Adipose tissue (tissue), 3 donors: ENCODE measurements around the gene PI4K2A. TPM values are rescaled to one million over a fixed set of nuclear protein-coding genes. Genes with fewer than 3 reads are reported as not detected.
"Not testable (repeated sequence)": the region's sequence is repeated elsewhere in the genome, so short reads cannot be mapped to it uniquely, and the experiment has no call there.

Source experiments
- H3K27ac ChIP-seq: one replicate; pipeline ENCODE4 v1.5.1; 2013; ENCODE audit warnings: low read depth, low read length
- WGBS, 3 donors: extraction: QIAGEN DNeasy Blood & Tissue Kit; methylation state at CpG; one replicate each; pipeline ENCODE4 v1.1.7; 2013; 5-methylcytosine and 5-hydroxymethylcytosine counted together
- polyA plus RNA-seq, 3 donors: library from polyadenylated mRNA; stranded (reverse); fragments of 200-250 nt; gene quantifications; one replicate each; pipeline ENCODE4 v1.2.3, GENCODE V29; 2013
- donor health status: healthy with polysubstance abuse.
- donor health status: Bipolar disorder and iron deficiency.
- donor health status: healthy.

Gene PI4K2A
- polyA plus RNA-seq, 3 donors, result 2.7 to 9.7 (median 8.6) TPM

DNA sequence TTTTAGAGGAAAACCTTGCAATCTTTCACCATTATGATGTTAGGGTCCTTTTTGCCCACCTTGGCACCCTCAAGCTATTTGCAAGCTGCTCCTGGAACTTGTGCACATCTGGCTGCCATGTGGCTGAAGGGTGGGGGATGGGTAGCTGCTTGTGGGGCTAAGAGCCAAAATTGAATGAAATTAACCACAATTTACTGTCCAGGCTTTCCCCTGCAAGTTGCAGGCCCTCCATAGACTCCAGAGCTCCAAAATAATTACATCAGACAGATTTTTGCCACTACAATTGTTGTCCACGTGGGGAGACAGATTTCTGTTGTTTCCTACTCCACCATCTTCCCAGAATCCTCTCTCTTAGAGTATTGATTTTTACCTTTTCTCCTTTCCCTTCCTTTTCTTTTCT, 19.1 kb downstream of the PI4K2A start:
- no peak overlapping the region for H3K27ac ChIP-seq
- 30 to 100% (median 40%) methylated on average over 1 of the region's 1 CpG for WGBS, 3 donors

DNA sequence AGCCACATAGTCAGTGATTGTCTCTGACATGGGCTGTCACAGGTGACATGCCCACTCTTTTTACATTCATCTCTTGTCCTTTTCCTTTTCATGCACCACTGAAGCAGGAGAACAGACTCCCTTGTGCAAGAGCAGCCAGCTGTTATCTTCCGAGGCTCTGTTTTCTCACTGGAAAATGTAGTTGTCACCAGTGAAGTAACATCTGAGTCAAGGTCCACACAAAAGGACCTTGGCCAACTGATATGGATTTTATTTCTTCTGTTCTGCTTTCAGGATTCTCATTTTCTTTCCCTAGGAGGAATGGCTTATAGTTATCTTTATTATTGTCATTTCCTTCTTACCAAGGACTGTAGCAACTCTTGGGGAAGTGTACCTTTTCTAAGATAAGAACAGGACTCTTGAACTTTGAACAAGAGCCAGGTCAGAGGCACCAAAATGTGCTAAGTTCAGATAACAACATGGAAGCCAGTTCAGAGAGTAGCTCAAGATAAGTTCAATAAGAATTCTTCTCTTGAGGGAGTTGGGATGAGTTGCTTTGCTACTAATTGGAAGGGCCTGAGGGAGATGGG, 23.9 kb downstream of the PI4K2A start:
- WGBS, 3 donors, result 48 to 88% (median 86%) methylated on average over 1 of the region's 1 CpG
- no peak overlapping the region for H3K27ac ChIP-seq

DNA sequence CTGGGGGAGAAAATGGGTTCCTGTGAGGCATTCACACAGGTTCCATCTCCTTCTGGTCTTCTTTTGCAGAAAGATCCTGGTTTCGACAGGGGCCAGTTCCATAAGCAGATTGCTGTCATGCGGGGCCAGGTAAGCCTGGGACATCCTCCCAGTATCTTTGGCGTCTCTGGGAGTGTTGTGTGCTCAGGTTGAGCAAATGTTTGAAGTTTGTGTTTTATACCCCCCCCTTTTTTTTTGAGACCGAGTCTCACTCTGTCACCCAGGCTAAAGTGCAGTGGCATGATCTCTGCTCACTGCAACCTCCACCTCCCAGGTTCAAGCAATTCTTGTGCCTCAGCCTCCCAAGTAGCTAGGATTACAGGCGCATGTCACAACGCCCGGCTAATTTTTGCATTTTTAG, 26.5 kb downstream of the PI4K2A start:
- no peak overlapping the region for H3K27ac ChIP-seq
- 90 to 96% (median 92%) methylated on average over 7 of the region's 7 CpGs for WGBS, 3 donors

DNA sequence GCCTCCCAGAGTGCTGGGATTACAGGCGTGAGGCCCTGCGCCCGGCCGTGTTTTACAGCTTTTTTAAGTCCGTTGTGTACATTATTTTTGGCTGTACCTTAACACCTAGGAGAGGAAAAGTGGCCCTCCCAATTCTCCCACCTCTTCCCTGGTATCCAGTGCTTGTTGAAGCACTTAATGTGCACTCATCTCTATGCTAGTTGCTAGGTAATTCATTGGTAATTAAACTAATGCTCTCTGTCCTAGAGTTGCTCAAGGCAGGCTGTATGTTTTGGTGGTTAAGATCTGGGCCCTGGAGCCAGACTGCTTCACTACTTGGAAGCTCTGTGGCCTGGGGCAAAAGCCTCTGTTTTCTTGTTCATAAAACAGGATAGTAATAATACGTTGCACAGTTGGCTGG, 27.0 kb downstream of the PI4K2A start:
- no peak overlapping the region for H3K27ac ChIP-seq
- WGBS, 3 donors, result 83 to 92% (median 87%) methylated on average over 6 of the region's 6 CpGs

DNA sequence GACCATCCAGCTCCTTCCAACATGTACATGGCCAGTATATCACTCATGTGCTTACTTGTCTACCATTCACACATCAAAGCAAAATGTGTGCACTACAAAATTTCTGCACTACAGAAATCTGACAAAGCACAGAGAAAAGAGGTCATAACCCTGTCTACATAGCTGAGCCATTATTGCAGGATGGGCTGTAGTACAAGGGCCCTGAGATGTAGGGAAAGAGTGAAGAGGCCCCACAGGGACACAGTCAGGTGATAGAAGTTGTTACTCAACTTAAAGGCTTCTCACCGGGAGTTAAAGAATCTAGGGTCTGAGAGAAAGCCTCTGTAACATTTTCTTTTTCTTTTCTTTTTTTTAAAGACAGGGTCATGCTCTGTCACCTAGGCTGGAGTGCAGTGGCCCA, 29.1 kb downstream of the PI4K2A start:
- WGBS, 3 donors, result 40 to 85% (median 43%) methylated on average over 1 of the region's 1 CpG
- no peak overlapping the region for H3K27ac ChIP-seq

DNA sequence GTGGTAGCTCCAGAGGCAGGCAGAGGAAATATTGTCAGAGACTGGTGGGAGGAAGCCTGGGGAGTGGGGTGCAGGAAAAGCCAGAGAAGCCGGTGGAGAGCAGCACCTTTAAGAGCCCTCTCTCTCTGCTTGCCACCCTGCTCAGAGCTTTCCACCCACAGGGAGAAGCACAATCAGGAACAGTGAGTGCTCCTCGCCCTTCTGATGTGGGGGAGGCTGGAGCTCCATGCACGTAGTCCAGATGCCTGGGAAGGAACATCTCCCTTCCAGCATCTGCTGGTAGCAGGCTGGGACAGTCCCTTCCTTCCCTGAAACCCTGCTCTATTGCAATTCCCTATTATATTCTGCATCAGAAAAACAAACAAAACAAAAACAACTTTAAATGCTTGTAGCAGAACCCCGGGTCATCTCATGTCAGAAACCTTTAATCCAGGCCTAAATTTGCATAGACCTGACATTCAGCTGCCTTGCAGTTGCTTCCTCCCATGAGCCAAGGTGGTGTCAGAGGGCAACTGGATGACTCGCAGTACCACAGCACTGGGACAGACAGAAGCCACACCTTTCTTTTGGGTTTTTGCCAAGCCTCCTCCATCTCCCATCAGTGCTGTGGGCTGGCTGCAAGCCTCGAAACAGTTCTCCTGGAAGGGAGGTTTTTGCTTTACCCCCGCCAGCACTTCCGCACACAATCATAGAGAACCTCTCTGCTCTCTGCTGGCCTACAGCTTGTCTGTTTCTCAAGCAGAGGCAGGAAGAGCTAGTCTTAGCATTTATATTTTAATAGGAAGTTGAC, 33.5 kb downstream of the PI4K2A start:
- WGBS, 3 donors, result 62 to 71% (median 62%) methylated on average over 8 of the region's 8 CpGs
- no peak overlapping the region for H3K27ac ChIP-seq

DNA sequence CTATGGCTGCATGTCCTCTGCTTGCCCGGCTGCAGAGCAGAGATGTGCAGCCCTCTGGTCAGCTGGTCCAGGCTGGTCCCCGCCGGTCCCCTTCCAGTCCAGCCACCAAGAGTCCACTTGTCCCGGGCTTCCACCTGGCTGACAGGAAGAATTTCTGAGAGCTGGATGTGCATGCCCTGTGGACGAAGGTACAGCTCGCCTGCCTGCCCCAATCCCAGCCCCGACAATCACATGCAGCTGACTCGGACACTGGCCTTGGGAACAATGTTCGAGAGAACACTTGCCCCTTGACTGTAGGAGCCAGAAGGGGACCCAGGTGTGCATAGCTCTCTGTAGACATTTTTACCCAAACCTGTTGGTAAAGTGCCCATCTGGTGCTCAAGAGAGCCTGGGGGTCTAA, 34.8 kb downstream of the PI4K2A start:
- 86 to 88% (median 86%) methylated on average over 9 of the region's 9 CpGs for WGBS, 3 donors
- no peak overlapping the region for H3K27ac ChIP-seq

DNA sequence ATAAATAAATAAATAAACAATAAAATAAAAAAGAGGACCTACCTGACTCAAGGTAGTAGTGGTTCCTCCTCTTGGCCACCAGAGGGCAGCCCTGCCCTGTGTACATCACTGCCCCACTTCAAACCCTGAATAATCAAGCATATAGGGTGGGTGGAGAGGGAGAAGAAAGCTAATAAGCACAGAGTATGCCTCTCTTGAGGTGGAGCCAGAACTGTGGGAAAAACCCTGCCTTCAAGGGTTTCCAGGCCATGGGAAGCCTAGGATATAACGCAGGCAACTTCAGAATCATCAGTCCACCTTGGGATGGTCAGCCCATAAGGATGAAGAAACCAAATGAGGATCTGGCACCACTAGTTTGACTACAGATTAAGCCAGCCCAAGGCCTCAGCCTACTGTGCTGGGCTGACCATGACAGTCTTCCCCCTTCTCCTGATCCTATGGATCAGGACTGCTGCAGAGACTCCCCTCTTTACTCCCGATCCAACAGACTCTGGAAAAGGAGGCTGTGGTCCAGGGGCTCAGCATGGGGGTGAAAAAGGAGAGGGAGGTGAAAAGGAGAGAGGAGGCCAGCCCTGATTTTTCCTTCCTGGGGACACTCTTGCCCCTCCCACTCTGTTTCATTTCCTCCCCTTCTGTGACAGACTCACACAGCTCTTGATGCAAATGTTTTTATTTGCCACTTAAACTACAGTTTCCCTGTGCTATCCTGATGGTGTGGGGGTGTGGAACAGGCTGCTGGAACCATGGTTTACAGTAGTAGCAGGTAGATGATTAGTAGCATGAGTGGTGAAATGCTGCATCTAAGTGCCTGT, 36.5 kb downstream of the PI4K2A start:
- H3K27ac ChIP-seq, result no peak overlapping the region
- WGBS, 3 donors, result 94 to 97% (median 95%) methylated on average over 2 of the region's 2 CpGs

DNA sequence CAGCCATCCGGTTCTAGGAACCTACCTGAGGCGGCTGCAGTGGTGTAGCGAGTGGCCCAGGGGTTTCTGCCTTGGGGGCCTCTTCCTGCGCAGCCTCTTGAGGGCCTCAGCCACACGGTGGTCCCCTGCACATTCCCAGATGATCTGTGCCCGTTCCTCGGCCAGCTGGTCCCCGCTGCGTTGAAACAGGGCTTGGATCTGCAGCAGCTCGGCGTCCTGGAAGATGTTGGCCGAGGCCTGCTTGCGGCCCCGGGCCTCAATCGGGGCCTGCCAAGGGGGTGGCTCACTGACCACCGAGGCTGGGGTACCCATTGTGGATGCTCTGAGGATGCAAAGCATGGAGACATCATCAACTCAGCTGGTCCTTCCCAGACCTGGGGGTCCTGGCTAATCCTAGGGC, 39.1 kb downstream of the PI4K2A start:
- H3K27ac ChIP-seq, result no peak overlapping the region
- 91 to 95% (median 93%) methylated on average over 16 of the region's 16 CpGs for WGBS, 3 donors

DNA sequence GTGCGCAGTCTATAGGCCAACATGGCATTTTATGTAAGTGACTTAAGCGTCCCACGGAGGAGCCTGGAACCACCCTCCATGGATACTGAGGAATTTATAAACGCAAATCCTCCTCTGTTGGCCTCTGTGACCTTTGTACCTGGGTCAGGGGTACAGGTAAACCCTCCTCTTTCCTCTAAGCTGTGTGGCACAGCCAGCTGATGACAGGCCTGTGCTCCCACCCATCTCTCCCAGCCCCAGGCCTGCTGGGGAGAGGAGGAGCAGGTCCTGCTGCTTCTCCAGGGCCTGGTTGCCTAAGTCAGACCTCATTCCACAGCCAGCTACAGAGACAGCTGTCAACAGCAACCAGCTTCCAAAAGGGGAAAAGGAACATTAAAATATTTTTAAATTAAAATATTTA, 41.6 kb downstream of the PI4K2A start:
- 76 to 91% (median 88%) methylated on average over 4 of the region's 4 CpGs for WGBS, 3 donors
- no peak overlapping the region for H3K27ac ChIP-seq

DNA sequence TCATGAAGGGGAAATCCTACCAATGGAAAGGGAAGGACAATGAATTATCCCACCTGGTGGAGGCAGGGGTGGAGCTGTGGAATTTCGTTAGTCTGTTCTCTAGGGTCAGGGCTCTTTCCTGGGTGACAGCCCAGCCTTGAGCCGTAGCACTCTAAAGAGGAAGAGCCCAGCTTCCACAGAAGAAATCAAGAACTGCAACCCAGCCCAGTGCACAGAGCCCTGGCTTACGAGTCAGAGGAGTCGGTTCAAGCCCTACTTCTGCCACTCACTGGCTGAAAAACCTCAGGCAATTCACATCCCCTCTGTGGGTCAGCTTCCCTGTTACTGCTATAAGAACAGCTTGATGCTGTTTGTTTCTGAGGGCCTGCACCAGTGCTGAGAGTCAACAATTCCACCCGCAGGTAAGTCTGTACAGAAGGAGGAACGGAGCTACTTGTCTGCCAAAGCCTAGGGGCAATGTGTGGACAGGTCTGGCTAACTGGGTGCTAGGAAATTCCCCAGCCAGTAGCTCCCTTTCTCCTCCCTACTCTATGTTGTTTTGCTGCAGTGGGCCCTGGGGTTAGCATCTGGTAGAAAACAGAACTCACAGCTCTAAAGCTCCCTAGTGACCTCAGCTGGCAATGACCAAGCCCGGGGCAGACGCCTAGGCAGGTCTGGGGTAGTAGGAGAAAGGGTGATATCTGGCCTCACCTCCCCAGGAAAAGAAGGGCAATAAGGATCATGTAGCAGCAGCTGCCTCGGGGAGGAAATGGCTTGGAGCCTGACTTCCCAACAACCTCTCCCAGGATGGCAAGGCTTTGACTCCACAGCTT, 43.3 kb downstream of the PI4K2A start:
- no peak overlapping the region for H3K27ac ChIP-seq
- 33 to 49% (median 41%) methylated on average over 9 of the region's 9 CpGs for WGBS, 3 donors

DNA sequence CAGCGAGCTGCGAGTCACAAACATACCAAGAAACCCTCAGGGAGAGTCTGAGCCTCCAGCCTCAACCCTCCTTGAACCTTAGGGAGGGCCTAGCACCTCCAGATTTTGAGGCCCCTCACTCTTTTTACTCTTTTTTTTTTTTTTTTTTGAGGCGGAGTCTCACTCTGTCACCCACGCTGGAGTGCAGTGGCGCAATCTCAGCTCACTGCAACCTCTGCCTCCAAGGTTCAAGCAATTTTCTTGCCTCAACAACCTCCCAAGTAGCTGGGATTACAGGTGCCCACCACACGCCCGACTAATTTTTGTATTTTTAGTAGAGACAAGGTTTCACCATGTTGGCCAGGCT, 43.9 kb downstream of the PI4K2A start:
- 66 to 83% (median 71%) methylated on average over 6 to 7 of the region's 7 CpGs for WGBS, 3 donors
- not testable (repeated sequence) for H3K27ac ChIP-seq

DNA sequence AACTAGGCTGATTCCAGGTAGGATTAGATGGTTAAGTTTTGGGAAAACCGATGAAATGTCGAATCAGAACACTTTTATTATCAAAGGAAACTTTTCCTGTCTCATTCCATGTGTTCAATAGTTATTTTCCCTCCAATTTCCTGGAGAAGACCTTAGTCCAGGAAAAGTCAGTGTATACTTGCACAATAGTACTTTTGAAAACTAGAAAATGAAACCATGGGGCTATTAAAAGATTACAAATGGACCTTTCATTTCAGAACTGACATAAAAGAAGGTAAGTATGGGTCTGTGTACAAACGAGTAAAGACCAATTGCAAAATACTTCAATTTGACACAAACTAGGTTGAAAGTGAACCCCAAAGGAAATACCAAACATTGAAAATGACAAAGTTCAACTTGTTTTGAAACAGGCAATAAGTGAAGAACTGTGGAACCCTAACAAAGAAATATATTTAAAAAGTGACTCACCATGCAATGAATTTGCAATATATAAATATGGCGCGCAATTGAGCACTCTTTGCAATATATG, 44.5 kb downstream of the PI4K2A start:
- 55 to 72% (median 62%) methylated on average over 5 of the region's 5 CpGs for WGBS, 3 donors
- no peak overlapping the region for H3K27ac ChIP-seq

DNA sequence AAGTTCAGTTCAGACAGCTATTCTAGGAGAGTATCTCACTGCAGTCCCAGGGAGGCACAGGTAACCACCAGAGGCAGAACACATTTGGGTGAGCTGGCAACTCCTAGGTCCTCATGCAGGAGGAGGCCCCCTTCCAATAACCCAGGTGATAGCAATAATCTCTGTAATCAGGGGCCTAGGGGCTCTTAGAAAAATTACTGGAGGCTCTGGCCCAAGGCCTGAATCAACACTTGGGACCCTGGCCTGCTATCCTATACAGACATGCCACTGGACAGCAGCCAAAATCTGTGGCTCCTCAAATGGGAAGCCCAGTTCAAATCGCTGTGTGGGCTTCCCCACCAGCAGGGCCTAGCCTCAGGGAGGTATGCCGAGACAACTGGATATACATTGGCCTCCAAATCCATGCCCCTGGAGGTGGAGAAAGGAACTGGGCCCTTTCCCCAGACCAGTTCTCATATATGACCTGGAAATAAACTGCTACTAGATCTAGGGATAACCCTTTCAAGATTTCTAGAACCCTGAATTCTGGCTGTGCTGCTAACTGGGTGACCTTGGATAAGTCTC, 45.0 kb downstream of the PI4K2A start:
- H3K27ac ChIP-seq, result no peak overlapping the region
- 25 to 70% (median 58%) methylated on average over 2 of the region's 2 CpGs for WGBS, 3 donors

DNA sequence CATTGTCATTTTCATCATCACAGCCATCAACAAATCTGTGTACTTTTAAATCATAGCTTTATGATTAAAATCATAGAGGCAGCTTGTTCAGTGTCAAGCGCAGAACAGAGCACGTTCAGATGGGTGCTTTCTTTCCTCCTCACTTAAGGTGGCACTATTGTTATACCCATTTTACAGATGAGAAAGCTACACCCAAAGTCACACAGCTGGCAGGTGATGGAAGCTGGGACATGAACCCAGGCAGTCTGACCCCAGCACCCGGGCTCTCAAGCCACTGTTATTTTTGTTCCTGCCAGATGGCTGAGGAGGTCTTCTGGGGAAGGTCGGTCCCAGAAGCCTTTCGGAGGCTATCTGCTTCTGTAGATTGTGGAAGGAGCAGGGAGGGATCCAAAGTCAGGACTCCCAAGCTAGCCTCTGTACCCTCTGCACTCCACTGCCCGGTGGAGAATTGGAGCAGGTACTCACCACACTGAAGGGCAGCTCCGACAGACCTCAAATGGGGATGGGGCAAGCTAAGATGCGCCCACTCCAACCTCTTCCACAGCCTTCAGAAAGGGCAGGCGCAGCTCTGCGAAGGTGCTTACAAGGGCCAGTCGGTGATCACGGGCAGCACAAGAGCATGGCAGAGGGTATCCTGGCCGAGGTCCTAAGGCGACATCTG, 46.0 kb downstream of the PI4K2A start:
- 11 to 19% (median 15%) methylated on average over 14 of the region's 14 CpGs for WGBS, 3 donors
- no peak overlapping the region for H3K27ac ChIP-seq

DNA sequence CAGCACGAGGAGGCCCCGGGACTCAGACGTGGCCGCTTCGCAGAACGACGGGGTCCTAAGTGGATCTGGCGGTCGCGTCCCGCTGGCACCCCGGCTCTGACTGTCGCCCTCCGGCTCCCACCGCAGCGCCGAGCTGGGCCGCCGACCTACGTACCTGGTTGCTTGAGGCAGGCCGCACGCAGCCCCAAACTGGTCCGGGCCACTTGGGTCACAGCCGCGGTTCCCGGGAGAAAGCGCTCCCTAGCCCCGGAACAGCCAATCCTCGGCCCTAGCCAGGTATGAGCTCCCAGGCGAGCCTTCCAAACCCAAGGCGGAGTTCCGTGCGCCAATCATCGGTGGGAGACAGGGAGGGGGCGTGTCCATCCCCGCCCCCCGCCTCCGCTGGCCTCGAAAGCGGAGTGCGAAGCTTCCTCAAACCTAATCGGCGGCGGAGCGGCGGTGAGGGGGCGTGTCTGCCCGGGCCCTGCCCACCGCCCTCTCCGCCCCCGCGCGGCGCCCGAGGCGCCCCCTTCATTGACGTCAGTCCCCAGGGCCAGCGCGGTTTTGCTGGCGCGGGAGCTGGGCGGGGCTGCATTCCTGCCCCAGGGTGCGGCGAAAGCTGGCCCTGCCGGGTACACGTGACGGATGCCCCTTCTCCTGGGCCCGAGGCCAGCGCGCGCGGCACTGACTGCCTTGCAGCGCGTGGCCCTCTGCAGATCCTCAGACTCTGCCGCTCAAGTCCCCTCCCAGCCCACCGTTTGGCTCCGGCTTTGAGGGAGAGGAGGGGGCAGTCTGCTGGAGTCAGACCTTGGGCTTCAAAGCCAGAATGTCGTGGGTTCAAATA, 46.7 kb downstream of the PI4K2A start, which contains the start of gene AVPI1:
Gene AVPI1 (minus strand): TSS at position 280 of the 823 bp plus-strand sequence. CDS start 7,336 bp downstream, outside the sequence.
- 0% methylated on average over 75 to 78 of the region's 78 CpGs for WGBS, 3 donors
- no peak within 1 kb of the TSS for H3K27ac ChIP-seq
